Suprapubic skin (tissue), 4 donors: ENCODE measurements around the gene FGF2. TPM values are rescaled to one million over a fixed set of nuclear protein-coding genes. Genes with fewer than 3 reads are reported as not detected.
"Not testable (repeated sequence)": the region's sequence is repeated elsewhere in the genome, so short reads cannot be mapped to it uniquely, and the experiment has no call there.

Source experiments
- DNase-seq, 2 donors: peaks; one replicate each; pipeline ENCODE4 v3.0.0-alpha.2; 2019; ENCODE audit warnings: low spot score in 2 of 2
- H3K27ac ChIP-seq: fragments of 200-600 bp; sonication (generic); one replicate; pipeline ENCODE4 v1.5.1; 2019
- H3K27me3 ChIP-seq: fragments of 200-600 bp; sonication (generic); one replicate; pipeline ENCODE4 v1.5.1; 2019
- H3K36me3 ChIP-seq: fragments of 200-600 bp; sonication (generic); one replicate; pipeline ENCODE4 v1.5.1; 2019
- H3K4me1 ChIP-seq: fragments of 200-600 bp; sonication (generic); one replicate; pipeline ENCODE4 v1.5.1; 2019
- H3K4me3 ChIP-seq: fragments of 200-600 bp; sonication (generic); one replicate; pipeline ENCODE4 v1.5.1; 2019; ENCODE audit warnings: mild to moderate bottlenecking
- H3K9me3 ChIP-seq: fragments of 200-600 bp; sonication (generic); one replicate; pipeline ENCODE4 v1.5.1; 2019
- CTCF ChIP-seq, 2 donors: fragments of 200-600 bp in 1 of 2; fragments of 450-650 bp in 1 of 2; sonication (generic) in 1 of 2; IDR thresholded peaks; one replicate each; pipeline ENCODE4 v1.5.1; 2016 to 2019; ENCODE audit warnings: antibody characterized with exemption in 2 of 2, mild to moderate bottlenecking in 1 of 2, moderate library complexity in 1 of 2
- EP300 ChIP-seq: sonication (generic); formaldehyde crosslinking; IDR thresholded peaks from one replicate; pipeline ENCODE4 v1.6.1; 2017; ENCODE audit warnings: antibody characterized with exemption
- POLR2A ChIP-seq, 2 donors: fragments of 450-650 bp; IDR thresholded peaks; one replicate each; pipeline ENCODE4 v1.6.1; 2017; ENCODE audit warnings: antibody characterized with exemption in 2 of 2, mild to moderate bottlenecking in 2 of 2, moderate library complexity in 2 of 2
- POLR2AphosphoS5 ChIP-seq, 3 donors: sonication (generic); formaldehyde crosslinking; IDR thresholded peaks; one replicate each; pipeline ENCODE4 v1.6.1; 2017; ENCODE audit warnings: antibody characterized with exemption in 3 of 3
- WGBS: methylation state at CpG from one replicate; pipeline ENCODE4 v1.1.5; 2018; 5-methylcytosine and 5-hydroxymethylcytosine counted together
- total RNA-seq, 4 donors: library from RNA; depleted of rRNA; stranded (reverse); fragments of >200 nt; gene quantifications; one replicate each; pipeline ENCODE4 v1.1.0, GENCODE V29; 2016

Gene FGF2
- total RNA-seq, 4 donors from 2014 or later, result 3.0 to 8.2 (median 5.8) TPM

GRCh38 chr4:122838034-122838433, 11.4 kb downstream of the FGF2 start:
- H3K27me3 ChIP-seq, result no peaks in the 10 kb centered on the region
- TF ChIP-seq POLR2AphosphoS5 (IDR thresholded peaks at IDR 0.05) (no peak), CTCF (IDR thresholded peaks at IDR 0.05) (no peak), POLR2A (IDR thresholded peaks at IDR 0.05) (no peak), EP300 (no peak)
- WGBS, result 84% methylated on average over 1 of the region's 1 CpG
- H3K9me3 ChIP-seq, result no peaks in the 10 kb centered on the region
- H3K4me3 ChIP-seq, result no peak overlapping the region
- no peak for DNase-seq
- H3K4me1 ChIP-seq, result peaks cover 6% of the 10 kb centered on the region
- H3K36me3 ChIP-seq, result no peaks in the 10 kb centered on the region
- H3K27ac ChIP-seq, result no peak overlapping the region

GRCh38 chr4:122842392-122842791, 15.8 kb downstream of the FGF2 start:
- no peaks in the 10 kb centered on the region for H3K27me3 ChIP-seq
- no peak for DNase-seq
- no peak for TF ChIP-seq POLR2AphosphoS5 (IDR thresholded peaks at IDR 0.05)
- no peak for TF ChIP-seq POLR2A (IDR thresholded peaks at IDR 0.05)
- no peak for TF ChIP-seq EP300
- TF ChIP-seq CTCF (IDR thresholded peaks at IDR 0.05), result no peak
- WGBS, result 61% methylated on average over 1 of the region's 1 CpG
- H3K4me3 ChIP-seq, result no peak overlapping the region
- no peaks in the 10 kb centered on the region for H3K36me3 ChIP-seq
- H3K27ac ChIP-seq, result peak overlapping the region; percentile 13
- H3K4me1 ChIP-seq, result peaks cover 10% of the 10 kb centered on the region
- no peaks in the 10 kb centered on the region for H3K9me3 ChIP-seq

- Histone ChIP-seq H3K4me1 (peaks cover 10% of the 10 kb centered on the region), H3K27ac (peak overlapping the region; percentile 28), H3K27me3 (no peaks in the 10 kb centered on the region), H3K9me3 (no peaks in the 10 kb centered on the region), H3K36me3 (no peaks in the 10 kb centered on the region), H3K4me3 (no peak overlapping the region)
- 30% methylated on average over 4 of the region's 4 CpGs for WGBS
- DNase-seq, result no peak
- no peak for TF ChIP-seq CTCF (IDR thresholded peaks at IDR 0.05)
- TF ChIP-seq POLR2AphosphoS5 (IDR thresholded peaks at IDR 0.05), result no peak
- TF ChIP-seq EP300, result no peak
- no peak for TF ChIP-seq POLR2A (IDR thresholded peaks at IDR 0.05)
Measured at GRCh38 chr4:122842984-122843531, 16.4 kb downstream of the FGF2 start.

GRCh38 chr4:122844391-122844790, 17.8 kb downstream of the FGF2 start:
- not testable (repeated sequence) for H3K9me3 ChIP-seq, DNase-seq, H3K27me3 ChIP-seq, H3K27ac ChIP-seq, H3K4me1 ChIP-seq, H3K4me3 ChIP-seq, H3K36me3 ChIP-seq
- WGBS, result 96% methylated on average over 1 of the region's 1 CpG

- no peak for DNase-seq
- 78% methylated on average over 3 of the region's 3 CpGs for WGBS
- Histone ChIP-seq H3K9me3 (no peaks in the 10 kb centered on the region), H3K4me1 (peaks cover 10% of the 10 kb centered on the region), H3K36me3 (no peaks in the 10 kb centered on the region), H3K4me3 (no peak overlapping the region), H3K27ac (no peak overlapping the region), H3K27me3 (no peaks in the 10 kb centered on the region)
- TF ChIP-seq EP300 (no peak), POLR2AphosphoS5 (IDR thresholded peaks at IDR 0.05) (no peak), POLR2A (IDR thresholded peaks at IDR 0.05) (no peak), CTCF (IDR thresholded peaks at IDR 0.05) (no peak)
Measured at GRCh38 chr4:122845066-122845465, 18.4 kb downstream of the FGF2 start.

- 80% methylated on average over 3 of the region's 3 CpGs for WGBS
- TF ChIP-seq POLR2AphosphoS5 (IDR thresholded peaks at IDR 0.05), result no peak
- no peak for TF ChIP-seq CTCF (IDR thresholded peaks at IDR 0.05)
- no peak for TF ChIP-seq EP300
- TF ChIP-seq POLR2A (IDR thresholded peaks at IDR 0.05), result no peak
- DNase-seq, result no peak
- no peak overlapping the region for H3K27ac ChIP-seq
- no peak overlapping the region for H3K4me3 ChIP-seq
- no peaks in the 10 kb centered on the region for H3K27me3 ChIP-seq
- peaks cover 10% of the 10 kb centered on the region for H3K4me1 ChIP-seq
- no peaks in the 10 kb centered on the region for H3K36me3 ChIP-seq
- H3K9me3 ChIP-seq, result no peaks in the 10 kb centered on the region
Measured at GRCh38 chr4:122845760-122846159, 19.1 kb downstream of the FGF2 start.
